ENCODE measurements around the gene CSRNP3. TPM values are rescaled to one million over a fixed set of nuclear protein-coding genes. Genes with fewer than 3 reads are reported as not detected.

The CSRNP3 gene
- total RNA-seq, 6 experiments from 2014 or later: 0.25 to 2.0 (median 1.0) TPM

DNA sequence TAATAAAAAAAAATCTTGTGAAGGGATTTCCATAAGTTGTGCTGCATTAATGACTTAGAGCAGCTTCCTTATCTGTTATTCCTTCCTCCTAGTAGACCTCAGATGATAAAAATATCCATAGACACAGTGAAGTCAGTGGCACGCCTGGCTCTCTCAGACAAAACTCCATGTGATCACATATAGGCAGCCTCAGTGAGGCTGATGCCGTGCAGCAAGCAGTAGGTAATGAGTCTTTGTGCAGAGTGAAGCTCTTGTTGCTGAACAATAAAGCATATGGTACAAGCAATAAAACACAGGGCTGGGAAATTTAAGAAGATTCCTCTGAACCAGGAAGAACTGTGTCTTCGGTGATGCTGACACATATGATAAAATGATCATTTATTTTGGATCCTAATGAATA, 102.7 kb downstream of the CSRNP3 start:
- no peaks in the 10 kb centered on the region for H3K4me1 ChIP-seq
- TF ChIP-seq, protein P1, sequence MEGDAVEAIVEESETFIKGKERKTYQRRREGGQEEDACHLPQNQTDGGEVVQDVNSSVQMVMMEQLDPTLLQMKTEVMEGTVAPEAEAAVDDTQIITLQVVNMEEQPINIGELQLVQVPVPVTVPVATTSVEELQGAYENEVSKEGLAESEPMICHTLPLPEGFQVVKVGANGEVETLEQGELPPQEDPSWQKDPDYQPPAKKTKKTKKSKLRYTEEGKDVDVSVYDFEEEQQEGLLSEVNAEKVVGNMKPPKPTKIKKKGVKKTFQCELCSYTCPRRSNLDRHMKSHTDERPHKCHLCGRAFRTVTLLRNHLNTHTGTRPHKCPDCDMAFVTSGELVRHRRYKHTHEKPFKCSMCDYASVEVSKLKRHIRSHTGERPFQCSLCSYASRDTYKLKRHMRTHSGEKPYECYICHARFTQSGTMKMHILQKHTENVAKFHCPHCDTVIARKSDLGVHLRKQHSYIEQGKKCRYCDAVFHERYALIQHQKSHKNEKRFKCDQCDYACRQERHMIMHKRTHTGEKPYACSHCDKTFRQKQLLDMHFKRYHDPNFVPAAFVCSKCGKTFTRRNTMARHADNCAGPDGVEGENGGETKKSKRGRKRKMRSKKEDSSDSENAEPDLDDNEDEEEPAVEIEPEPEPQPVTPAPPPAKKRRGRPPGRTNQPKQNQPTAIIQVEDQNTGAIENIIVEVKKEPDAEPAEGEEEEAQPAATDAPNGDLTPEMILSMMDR (IDR thresholded peaks at IDR 0.05): no peak
- TF ChIP-seq POLR2A (IDR thresholded peaks at IDR 0.05): no peak
- DNase-seq: no peak
- H3K27ac ChIP-seq: no peak overlapping the region
- no peaks in the 10 kb centered on the region for H3K9me3 ChIP-seq
- intact Hi-C loops (cut with DNase I): no loop called here
- no peak overlapping the region for H3K4me3 ChIP-seq
- WGBS (ENCODE audit: insufficient coverage, low coverage, low lambda C conversion rate, missing lambda C conversion rate): 56% methylated on average over 3 of the region's 3 CpGs
- no peaks in the 10 kb centered on the region for H3K27me3 ChIP-seq
- H3K36me3 ChIP-seq: no peaks in the 10 kb centered on the region
- no peak for ATAC-seq

DNA sequence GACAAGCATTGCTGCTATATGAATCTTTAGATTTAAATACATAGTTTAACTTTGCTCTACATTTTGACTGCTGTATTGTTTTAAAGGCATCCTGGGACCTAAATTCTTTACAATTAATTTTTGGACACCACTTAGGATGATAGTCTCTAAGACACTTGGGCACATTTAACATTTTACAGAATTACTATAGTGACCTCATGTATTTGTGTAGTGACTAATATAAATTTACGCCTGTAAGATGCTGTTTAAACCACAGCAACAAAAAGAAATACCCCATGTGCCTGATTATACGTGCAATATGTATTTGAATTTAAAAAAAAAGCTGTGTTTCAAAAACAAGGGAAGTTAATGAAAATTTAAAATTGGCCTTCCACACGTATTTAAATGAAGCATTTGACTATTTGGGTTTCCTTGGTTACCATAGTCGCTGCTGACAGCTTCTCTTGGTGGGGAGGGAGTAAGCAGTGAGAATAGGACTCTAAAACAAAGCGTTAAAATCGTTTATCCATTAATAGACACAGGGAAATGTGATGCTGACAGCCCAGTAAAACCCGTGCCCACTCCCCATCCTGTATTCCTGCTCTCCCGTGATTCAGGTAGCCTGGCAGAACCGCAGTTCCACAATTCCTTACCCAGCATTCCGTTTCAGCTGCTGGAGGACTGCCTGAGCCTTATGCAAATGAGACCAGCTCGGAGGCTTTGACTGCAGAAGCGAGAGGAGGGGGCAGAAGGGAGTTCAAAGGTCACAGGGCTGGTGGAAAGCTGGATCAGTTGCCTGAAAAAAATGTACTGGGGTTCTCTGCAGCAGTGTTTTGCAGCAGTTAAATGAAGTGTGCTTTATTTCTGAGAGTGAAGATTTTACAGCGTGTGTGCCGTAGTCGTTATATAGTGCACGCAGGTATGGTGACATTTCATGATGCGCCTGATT, 104.3 kb downstream of the CSRNP3 start:
- WGBS (ENCODE audit: insufficient coverage, low coverage, low lambda C conversion rate, missing lambda C conversion rate): 26% methylated on average over 17 of the region's 17 CpGs

DNA sequence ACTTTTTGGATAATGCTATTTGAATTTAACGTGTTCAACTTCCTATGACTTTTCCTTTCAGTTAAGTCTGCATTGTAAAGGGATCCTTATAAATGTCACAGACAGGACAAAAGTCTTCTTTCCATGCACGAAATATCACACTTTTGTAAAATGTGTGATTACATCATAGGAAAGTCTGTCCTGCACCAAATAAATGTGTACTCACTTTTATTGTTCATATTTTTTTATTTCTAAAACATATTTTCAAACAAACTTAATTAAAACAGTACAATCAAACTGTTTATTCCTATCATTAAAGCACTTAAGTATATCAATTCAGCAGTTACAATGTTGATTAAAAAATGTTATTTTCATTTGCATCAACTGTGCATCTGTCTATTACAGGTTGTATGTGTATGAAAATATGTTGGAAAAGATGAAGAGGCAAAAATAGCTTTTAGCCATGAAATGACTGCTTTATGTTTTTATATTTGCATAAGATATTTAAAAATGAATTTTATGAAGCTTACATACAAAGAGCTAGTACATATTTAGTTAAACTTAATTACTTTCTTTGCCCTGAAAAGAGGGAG, 105.6 kb downstream of the CSRNP3 start:
- ATAC-seq (no peak), DNase-seq (no peak)
- Histone ChIP-seq H3K27me3 (no peaks in the 10 kb centered on the region), H3K9me3 (no peaks in the 10 kb centered on the region), H3K4me1 (no peaks in the 10 kb centered on the region), H3K27ac (peak overlapping the region in 1 of 3 donors; percentile 34), H3K4me3 (peak overlapping the region in 2 of 3 donors; percentile 43 to 56), H3K36me3 (no peaks in the 10 kb centered on the region)
- 30% methylated on average over 2 of the region's 2 CpGs for WGBS (ENCODE audit: insufficient coverage, low coverage, low lambda C conversion rate, missing lambda C conversion rate)
- intact Hi-C loops (cut with DNase I): no loop called here
- no peak for TF ChIP-seq POLR2A (IDR thresholded peaks at IDR 0.05)
- TF ChIP-seq, protein P1 (IDR thresholded peaks at IDR 0.05): no peak

More for the DNA sequence above, 104.3 kb downstream of the CSRNP3 start:
- Histone ChIP-seq H3K27ac (peak overlapping the region in 1 of 3 donors; percentile 34), H3K27me3 (no peaks in the 10 kb centered on the region), H3K4me3 (peak overlapping the region; percentile 5 to 56 (median 43)), H3K9me3 (no peaks in the 10 kb centered on the region), H3K4me1 (no peaks in the 10 kb centered on the region), H3K36me3 (no peaks in the 10 kb centered on the region)
- ATAC-seq (peak; percentile 99 to 100 (median 100)), DNase-seq (peak; percentile 62 to 84 (median 83))
- TF ChIP-seq POLR2A (IDR thresholded peaks at IDR 0.05): no peak
- TF ChIP-seq, protein P1 (IDR thresholded peaks at IDR 0.05): no peak
- intact Hi-C loops (cut with DNase I): no loop called here

DNA sequence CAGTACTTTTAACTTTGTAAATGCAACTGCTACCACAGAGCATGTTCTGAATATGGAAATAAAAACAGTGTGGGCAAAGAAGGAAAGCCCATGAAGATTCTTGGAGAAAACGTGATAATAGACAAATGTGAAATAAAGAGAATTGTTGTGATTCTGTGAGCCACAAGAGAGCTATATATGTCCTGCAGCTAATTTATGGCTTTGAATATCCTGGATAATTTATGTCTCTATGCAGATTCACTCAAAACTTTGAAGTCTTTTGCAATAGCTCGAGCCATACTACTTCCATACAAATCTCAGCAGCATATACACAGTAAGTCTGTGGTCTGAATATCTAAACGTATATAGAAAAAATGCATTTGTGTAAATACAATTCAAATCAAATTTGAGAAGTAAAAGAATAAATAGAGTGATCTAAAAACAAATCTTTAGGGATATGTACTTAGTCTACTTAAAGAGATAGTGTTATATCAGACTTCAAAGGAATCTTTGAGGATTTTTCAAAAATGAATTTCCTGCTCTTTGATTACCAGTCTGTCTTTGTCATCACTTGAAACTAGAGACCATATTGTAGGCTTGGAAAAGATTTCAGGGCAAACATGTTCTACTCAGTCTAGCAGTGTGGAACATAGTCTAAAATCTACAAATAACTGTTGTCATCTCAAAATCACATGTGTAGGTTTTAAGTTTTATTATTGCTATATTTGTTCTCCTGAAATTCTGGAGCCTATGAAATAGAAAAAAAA, 107.1 kb downstream of the CSRNP3 start:
- intact Hi-C loops (cut with DNase I): no loop called here
- WGBS (ENCODE audit: insufficient coverage, low coverage, low lambda C conversion rate, missing lambda C conversion rate): 33% methylated on average over 3 of the region's 3 CpGs
- Histone ChIP-seq H3K4me3 (no peak overlapping the region), H3K9me3 (no peaks in the 10 kb centered on the region), H3K27me3 (no peaks in the 10 kb centered on the region), H3K4me1 (no peaks in the 10 kb centered on the region), H3K36me3 (no peaks in the 10 kb centered on the region), H3K27ac (no peak overlapping the region)
- ATAC-seq (no peak), DNase-seq (no peak)
- no peak for TF ChIP-seq POLR2A (IDR thresholded peaks at IDR 0.05)
- TF ChIP-seq, protein P1 (IDR thresholded peaks at IDR 0.05): no peak

All from right lobe of liver (tissue), 6 donors.